ENCODE results near the gene WDR33.

Gene WDR33

DNA sequence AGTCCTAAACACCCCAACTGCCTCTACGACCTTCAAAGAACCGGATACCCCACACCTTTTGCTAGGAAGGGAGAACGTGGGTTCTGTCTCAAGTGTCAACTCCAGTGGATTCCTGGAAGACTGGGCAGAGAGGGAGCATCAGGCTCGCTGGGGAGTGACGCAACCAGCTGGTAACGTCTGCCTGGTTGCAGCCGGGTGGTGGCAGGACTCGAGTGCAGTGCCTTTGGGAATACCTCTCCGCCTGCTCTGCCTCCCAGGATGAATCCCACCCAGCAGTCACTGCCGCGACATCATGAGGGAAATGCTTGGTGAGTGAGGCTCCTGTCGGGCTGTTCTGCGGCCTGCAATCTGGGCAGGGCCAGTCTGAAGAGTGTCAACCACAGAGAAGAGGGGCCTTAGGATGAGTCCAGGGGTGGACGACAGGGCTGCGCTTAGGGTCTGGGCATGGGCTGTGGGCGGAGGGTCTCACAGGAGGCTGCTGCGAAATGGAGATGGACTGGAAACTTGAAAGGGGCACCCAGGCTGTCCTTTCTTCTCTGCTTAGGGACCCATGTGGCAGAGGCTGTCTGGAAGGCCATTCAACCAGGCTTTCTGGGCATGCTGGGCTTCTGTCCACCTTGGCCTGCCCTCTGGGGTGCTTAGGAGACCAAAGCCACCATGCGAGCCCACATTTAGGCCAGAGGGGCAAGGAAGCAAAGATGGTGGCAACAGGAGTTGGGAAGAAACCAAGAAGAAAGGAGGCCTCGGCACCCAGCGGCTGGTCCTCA is 152.1 kb downstream of the WDR33 start:
- in situ Hi-C loops (cut with MboI; ENCODE audit: low sequenced_read_pairs): no loop called here

DNA sequence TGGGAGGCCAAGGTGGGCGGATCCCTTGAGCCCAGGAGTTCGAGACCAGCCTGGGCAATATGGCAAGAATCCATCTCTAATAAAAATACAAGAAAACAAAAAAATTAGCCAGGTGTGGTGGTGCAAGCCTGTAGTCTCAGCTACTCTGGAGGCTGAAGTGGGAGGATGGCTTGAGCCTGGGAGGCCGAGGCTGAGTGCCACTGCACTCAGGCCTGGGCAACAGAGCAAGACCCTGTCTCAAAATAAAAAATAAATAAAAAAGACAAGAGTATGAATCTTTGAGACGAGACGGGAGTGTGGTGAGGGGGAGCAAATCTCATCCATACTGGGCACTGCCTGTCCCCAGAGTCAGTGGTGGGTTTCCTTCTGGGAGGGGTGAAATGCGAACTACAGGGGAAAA is 152.8 kb downstream of the WDR33 start:
- in situ Hi-C loops (cut with MboI; ENCODE audit: low sequenced_read_pairs): no loop called here

DNA sequence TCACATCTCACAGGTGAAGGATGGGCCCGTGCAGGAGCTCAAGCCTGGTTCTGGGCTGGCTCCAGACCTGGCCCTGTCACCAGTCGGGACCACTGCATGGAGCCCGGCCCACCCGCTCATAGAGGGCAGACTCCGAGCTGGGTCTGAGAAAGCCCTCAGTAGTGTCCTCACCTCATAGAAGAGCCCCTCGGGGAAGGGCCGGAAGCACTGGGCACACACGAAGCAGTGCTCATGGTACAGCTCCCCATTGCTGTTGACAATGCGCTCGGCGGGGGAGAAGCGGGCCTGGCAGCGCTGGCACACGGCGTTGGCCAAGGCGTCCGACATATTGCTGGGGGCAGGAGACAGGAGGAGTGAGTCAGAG is 153.8 kb downstream of the WDR33 start:
- in situ Hi-C loops (cut with MboI; ENCODE audit: low sequenced_read_pairs): no loop called here

DNA sequence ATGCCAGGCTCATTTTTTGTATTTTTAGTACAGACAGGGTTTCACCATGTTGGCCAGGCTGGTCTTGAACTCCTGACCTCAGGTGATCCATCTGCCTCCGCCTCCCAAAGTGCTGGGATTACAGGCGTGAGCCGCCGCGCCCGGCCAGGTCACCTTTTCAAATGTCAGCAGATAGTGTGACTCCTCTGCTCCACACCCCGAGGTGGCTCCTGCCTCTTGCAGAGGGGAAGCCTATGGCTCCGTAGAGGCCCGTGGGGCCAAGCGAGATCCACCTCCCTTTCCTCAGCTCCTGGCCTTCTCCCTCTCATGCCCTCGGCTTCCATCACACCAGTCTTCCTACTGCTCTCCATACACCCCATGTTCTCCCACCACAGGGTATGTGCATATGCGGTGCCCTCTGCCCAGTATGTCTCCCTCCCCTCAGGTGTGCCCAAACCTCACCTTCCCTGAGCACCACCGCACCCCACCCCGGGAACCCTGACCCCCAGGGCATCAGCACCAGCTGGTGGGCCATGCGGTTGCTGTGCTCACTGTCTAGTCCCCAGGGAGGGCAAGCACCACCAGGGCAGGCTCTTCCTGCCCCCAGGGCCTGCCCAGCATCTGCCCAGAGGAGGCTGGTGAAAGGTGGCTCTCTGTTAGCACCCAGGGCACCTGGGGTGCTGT is 154.3 kb downstream of the WDR33 start:
- in situ Hi-C loops (cut with MboI; ENCODE audit: low sequenced_read_pairs): no loop called here

DNA sequence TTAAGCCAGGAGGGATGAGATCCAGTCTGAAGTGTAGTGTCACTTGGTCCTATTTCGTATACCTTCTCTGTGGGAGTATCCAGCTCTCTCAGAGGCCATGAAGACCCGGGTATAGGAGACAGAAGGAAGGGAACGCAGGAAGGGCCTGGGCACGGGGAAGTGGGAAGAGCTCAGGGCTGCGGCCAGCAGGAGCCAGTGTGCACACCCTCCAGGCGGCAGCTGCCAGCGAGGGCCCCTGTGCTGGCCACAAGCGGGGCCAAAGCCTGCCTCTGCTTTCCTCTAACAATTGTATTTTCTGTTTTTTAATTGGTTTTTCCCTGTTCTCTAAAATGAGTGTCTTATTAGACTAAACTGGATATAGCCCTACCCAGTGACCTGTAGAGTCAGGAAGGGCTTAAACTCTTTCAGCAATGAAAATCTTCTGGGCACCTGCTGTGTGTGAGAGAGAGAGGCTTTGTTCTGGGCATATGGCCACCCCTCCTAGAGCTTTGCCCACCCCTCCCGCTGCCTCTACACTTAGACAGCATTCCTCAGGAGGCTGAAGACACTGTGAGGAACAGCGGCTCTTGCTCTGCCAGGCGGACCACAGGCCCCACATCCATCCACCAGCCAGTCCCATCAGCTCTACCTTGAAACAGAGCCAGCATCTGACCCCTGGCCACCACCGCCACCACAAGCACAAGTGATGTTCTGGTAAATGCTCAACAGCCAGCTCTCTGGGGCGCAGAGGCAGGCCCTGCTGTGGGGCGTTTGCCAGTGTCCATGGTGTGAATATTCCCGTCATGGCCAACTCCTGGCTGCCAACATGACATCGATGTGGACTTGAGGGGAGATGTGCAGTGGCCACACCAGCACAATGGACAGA is 155.5 kb downstream of the WDR33 start:
- in situ Hi-C loops (cut with MboI; ENCODE audit: low sequenced_read_pairs): no loop called here

DNA sequence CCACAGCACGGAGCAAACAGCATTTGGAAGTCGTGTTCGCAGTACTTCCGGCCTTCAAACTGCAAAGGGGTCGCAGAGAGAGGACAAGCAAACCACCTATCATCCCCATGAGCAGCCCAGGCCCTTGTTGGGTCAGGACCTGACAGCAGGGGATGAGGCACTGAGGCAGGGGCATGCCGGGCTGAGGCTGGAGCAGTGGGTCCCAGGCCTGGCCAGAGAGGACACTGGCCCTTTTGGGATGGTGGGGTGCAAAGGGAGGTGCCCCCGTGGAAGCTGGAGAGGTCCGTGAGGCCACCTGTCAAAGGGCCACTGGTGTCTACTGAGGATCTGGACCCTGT is 156.2 kb downstream of the WDR33 start:
- in situ Hi-C loops (cut with MboI; ENCODE audit: low sequenced_read_pairs): no loop called here

DNA sequence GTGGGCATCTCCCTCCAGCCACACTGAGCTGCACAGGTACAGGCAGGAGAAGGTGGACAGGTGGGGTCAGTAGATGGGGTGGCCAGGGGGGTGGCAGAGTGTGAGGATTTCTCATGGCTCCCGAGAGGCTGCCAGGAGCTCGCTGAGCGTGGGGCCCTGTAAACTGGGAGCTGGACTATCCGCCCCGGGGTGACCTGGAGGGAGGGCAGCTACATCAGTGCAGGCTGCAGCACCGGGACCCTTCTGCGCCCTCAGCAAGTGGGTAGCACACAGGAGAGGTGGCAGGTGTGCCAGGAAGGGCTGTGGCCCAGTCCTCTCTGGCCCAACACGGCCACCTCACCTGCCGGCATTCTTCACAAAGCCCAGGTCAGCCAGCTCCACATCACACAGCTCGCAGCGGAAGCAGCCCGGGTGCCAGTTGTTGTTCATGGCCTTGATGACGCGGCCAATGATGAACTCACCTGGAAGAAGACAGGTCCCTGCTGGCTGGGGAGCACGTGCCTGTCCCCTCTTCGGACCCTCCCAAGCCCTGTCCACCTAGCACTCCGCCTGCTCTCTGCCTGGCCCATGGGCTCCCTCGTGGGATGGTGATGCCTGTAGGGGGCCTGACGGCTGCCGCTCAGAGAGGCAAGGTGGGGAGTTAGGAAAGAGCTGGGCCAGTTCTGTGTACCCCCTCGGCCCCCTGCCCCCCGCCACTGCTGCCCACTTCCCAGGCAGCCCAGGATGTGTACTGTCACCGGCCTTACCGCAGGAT is 156.7 kb downstream of the WDR33 start:
- in situ Hi-C loops (cut with MboI; ENCODE audit: low sequenced_read_pairs): no loop called here

DNA sequence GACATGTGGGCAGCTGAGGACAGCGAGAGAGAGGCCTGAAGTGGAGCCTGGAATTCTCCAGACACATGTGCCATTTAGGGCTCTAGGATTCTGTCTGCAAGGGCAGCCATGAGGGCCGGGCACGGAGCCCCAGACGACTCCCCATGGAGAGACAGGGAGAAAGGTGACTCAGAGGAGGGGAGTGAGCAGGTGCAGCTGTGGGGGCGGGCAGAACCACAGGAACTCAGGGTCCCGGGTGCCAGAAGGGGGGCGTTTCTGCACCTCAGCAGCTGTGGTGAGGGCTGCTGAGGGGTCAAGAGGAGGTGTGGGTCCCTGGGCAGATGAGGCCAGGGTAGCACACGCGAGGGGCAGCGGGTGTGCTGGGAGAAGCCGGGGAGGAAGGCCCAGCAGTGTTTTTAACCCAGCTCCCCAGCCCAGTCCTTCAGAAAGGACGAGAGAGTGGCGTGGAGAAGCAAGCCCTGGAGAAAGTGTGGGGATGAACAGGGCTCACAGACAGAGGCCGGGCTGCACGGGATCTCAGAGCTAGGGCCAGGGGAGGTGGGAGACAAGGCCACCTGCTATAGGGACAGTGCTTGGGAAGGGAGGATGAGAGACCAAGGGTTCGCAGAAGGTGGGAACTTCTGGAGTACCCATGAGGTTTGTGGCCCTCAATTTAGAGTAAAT is 157.4 kb downstream of the WDR33 start:
- in situ Hi-C loops (cut with MboI; ENCODE audit: low sequenced_read_pairs): no loop called here

DNA sequence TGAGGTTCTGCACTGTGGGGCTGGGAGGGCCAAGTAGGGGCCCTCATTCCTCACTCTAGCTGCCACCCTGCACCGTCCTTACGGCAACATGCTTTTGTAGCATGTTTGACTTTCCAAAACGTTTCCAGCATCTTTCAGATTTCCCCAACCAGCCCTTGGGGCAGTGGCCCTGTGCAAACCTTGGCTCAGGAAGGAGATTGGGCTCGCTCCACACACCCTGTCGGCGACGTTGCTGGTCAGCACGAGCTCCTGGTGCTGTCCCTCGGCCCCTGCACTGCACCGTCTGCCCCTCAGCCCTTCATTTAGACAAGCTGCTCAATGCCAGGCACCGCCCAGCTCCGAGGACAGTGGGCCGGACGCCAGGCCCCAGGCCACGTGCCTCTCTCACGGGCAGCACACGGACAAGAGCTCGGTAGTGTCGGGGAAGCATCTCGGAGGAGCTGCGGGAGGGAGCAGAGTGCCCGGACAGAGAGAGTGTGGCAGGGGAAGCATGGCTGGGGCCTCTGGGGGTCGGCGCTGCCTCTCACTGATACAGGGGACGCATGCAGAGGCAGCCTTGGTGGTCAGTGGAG is 158.1 kb downstream of the WDR33 start:
- in situ Hi-C loops (cut with MboI; ENCODE audit: low sequenced_read_pairs): no loop called here

DNA sequence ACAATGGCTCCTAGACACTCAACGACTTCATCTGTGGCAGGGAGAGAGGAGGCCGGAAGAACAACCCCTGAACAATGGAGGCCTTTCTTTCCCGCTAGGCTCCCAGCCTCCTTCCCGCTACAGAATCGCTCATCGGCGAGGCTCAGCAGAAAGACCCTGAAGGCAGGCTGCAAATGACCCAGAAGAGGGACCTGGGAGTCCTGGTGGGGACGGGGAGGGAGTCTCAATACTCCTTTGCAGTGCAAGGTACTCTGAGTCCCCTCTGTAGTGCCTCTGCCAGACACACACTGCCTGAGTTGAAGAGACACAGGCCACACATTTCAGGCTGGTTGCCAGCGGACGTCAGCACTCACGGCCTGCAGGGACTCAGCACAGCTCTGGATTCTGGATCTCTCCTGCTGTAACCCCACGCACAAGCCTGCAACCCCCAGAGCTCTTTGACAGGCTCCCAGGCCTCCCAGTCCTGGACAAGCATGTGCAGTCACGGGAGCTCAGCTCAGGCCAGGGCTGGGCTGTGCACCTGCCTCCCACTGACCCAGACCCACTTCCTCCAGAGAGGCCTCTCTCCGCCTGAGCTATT is 158.9 kb downstream of the WDR33 start:
- in situ Hi-C loops (cut with MboI; ENCODE audit: low sequenced_read_pairs): no loop called here

DNA sequence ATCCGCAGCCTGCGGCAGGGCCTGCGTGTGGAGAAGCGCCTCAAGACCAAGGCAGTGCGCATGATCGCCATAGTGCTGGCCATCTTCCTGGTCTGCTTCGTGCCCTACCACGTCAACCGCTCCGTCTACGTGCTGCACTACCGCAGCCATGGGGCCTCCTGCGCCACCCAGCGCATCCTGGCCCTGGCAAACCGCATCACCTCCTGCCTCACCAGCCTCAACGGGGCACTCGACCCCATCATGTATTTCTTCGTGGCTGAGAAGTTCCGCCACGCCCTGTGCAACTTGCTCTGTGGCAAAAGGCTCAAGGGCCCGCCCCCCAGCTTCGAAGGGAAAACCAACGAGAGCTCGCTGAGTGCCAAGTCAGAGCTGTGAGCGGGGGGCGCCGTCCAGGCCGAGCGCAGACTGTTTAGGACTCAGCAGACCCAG is 159.6 kb downstream of the WDR33 start:
- in situ Hi-C loops (cut with MboI; ENCODE audit: low sequenced_read_pairs): no loop called here

All from HL-60/S4 treated with phorbol 12-myristate 13-acetate at 8.2 ng/mL for 4 days and 3 days (cell line).